Keratinocyte (primary cell): ENCODE measurements around the gene IRF2BP1. TPM values are rescaled to one million over a fixed set of nuclear protein-coding genes. Genes with fewer than 3 reads are reported as not detected.

Source experiments
- DNase-seq: peaks from one replicate; pipeline ENCODE4 v3.0.0-alpha.2; 2011; ENCODE audit warnings: low read depth, missing footprints, low spot score
- FAIRE-seq: peaks from 2 replicates; lab custom pipeline; 2011; peaks lifted over from hg19 to GRCh38; lab: Jason Lieb, UNC
- H2AFZ ChIP-seq: 2 replicates; pipeline ENCODE4 v1.6.0; 2012; ENCODE audit warnings: low read length, control low read depth, inconsistent platforms; ENCODE audit not compliant: control insufficient read depth
- H3K27ac ChIP-seq: 2 replicates; pipeline ENCODE4 v1.5.1; 2011; ENCODE audit warnings: low read length; ENCODE audit not compliant: control insufficient read depth, insufficient read depth
- H3K27me3 ChIP-seq: 3 replicates; pipeline ENCODE4 v1.6.0; 2011; ENCODE audit warnings: low read length; ENCODE audit not compliant: control insufficient read depth, insufficient read depth; ENCODE audit errors: extremely low read depth
- H3K36me3 ChIP-seq, 2 experiments: 2 replicates in 1 of 2; 3 replicates in 1 of 2; pipeline ENCODE4 v1.5.1; 2011; ENCODE audit warnings: low read length in 2 of 2, mild to moderate bottlenecking in 1 of 2; ENCODE audit not compliant: control insufficient read depth in 2 of 2, insufficient read depth in 2 of 2; ENCODE audit errors: extremely low read depth in 1 of 2
- H3K4me1 ChIP-seq: 3 replicates; pipeline ENCODE4 v1.5.1; 2011; ENCODE audit warnings: low read length; ENCODE audit not compliant: control insufficient read depth, insufficient read depth; ENCODE audit errors: extremely low read depth
- H3K4me2 ChIP-seq: 3 replicates; pipeline ENCODE4 v1.6.0; 2011; ENCODE audit warnings: low read depth, low read length; ENCODE audit not compliant: control insufficient read depth, insufficient read depth; ENCODE audit errors: extremely low read depth
- H3K4me3 ChIP-seq, 3 experiments: fragments of 200-600 bp in 1 of 3; sonication (generic) in 1 of 3; 2 replicates in 2 of 3; 3 replicates in 1 of 3; pipeline ENCODE4 v1.5.1; 2011 to 2016; ENCODE audit warnings: low read length in 3 of 3, mild to moderate bottlenecking in 3 of 3, control low read depth in 2 of 3, inconsistent platforms in 1 of 3, low read depth in 1 of 3, mixed read lengths in 1 of 3, mixed run types in 1 of 3, moderate library complexity in 1 of 3; ENCODE audit not compliant: control insufficient read depth in 2 of 3, insufficient read depth in 2 of 3; ENCODE audit errors: extremely low read depth in 1 of 3
- H3K79me2 ChIP-seq: 2 replicates; pipeline ENCODE4 v1.6.0; 2012; ENCODE audit warnings: low read length; ENCODE audit not compliant: control insufficient read depth, insufficient read depth
- H3K9ac ChIP-seq: 3 replicates; pipeline ENCODE4 v1.6.0; 2011; ENCODE audit warnings: low read length; ENCODE audit not compliant: control insufficient read depth, insufficient read depth; ENCODE audit errors: extremely low read depth
- H3K9me1 ChIP-seq: 3 replicates; pipeline ENCODE4 v1.6.0; 2011; ENCODE audit warnings: low read length; ENCODE audit not compliant: control insufficient read depth, insufficient read depth; ENCODE audit errors: extremely low read depth
- H3K9me3 ChIP-seq: 2 replicates; pipeline ENCODE4 v1.5.1; 2012; ENCODE audit warnings: low read depth, low read length; ENCODE audit not compliant: control insufficient read depth
- H4K20me1 ChIP-seq: 3 replicates; pipeline ENCODE4 v1.6.0; 2011; ENCODE audit warnings: low read length; ENCODE audit not compliant: control insufficient read depth, insufficient read depth; ENCODE audit errors: extremely low read depth
- EZH2 ChIP-seq: IDR thresholded peaks from one replicate; pipeline ENCODE4 v1.6.1; 2012; ENCODE audit warnings: inconsistent platforms, mild to moderate bottlenecking, low read length, moderate library complexity
- dilution Hi-C: fragments of 300-500 bp; cut with MboI; formaldehyde crosslinking; loops from one replicate; pipeline ENCODE4 v1.7.0; 2020; ENCODE audit warnings: low sequenced_read_pairs; ENCODE audit not compliant: extremely low pct_ligation_motif_present
- polyA plus RNA-seq, 5 experiments: library from polyadenylated mRNA; depleted of rRNA in 3 of 5; stranded (reverse) in 3 of 5; stranded (forward) in 1 of 5; unstranded in 1 of 5; fragments of >200 nt; gene quantifications; 1 replicate in 1 of 5; 2 replicates in 3 of 5; 3 replicates in 1 of 5; pipeline versions ENCODE4 v1.2.1 to v1.2.3, GENCODE V29; 2011 to 2012; ENCODE audit warnings: missing spikeins in 2 of 5, low read depth in 1 of 5, low replicate concordance in 1 of 5
- TF ChIP-seq, protein P1 (sequence below), 3 experiments: IDR thresholded peaks in 1 of 3; conservative IDR thresholded peaks in 1 of 3; optimal IDR thresholded peaks in 1 of 3; 2 replicates in 2 of 3; 3 replicates in 1 of 3; pipeline versions ENCODE3 to v1.5.1; 2011; ENCODE audit warnings: low read length in 3 of 3, mild to moderate bottlenecking in 3 of 3, moderate library complexity in 2 of 3, control low read depth in 1 of 3, inconsistent platforms in 1 of 3; ENCODE audit not compliant: insufficient read depth in 2 of 3; ENCODE audit errors: extremely low read depth in 1 of 3

Gene IRF2BP1
- polyA plus RNA-seq, 1 donor (not counting 4 experiments of a cell fraction or from before 2014, with no cell fraction given), result 1.7 TPM

GRCh38 chr19:45895519-45895972, 9.6 kb upstream of the IRF2BP1 start:
- no peaks in the 10 kb centered on the region for H3K9me1 ChIP-seq
- H4K20me1 ChIP-seq, result no peaks in the 10 kb centered on the region
- no peaks in the 10 kb centered on the region for H3K27me3 ChIP-seq
- no peak overlapping the region for H3K4me3 ChIP-seq
- DNase-seq, result no peak
- H2AFZ ChIP-seq, result no peak overlapping the region
- peaks cover 7 to 10% of the 10 kb centered on the region in 2 experiments for H3K36me3 ChIP-seq
- no peak for FAIRE-seq
- no peak overlapping the region for H3K9ac ChIP-seq
- no peak overlapping the region for H3K27ac ChIP-seq
- no peaks in the 10 kb centered on the region for H3K4me1 ChIP-seq
- dilution Hi-C loops, result no loop called here
- TF ChIP-seq, protein P1, sequence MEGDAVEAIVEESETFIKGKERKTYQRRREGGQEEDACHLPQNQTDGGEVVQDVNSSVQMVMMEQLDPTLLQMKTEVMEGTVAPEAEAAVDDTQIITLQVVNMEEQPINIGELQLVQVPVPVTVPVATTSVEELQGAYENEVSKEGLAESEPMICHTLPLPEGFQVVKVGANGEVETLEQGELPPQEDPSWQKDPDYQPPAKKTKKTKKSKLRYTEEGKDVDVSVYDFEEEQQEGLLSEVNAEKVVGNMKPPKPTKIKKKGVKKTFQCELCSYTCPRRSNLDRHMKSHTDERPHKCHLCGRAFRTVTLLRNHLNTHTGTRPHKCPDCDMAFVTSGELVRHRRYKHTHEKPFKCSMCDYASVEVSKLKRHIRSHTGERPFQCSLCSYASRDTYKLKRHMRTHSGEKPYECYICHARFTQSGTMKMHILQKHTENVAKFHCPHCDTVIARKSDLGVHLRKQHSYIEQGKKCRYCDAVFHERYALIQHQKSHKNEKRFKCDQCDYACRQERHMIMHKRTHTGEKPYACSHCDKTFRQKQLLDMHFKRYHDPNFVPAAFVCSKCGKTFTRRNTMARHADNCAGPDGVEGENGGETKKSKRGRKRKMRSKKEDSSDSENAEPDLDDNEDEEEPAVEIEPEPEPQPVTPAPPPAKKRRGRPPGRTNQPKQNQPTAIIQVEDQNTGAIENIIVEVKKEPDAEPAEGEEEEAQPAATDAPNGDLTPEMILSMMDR (optimal IDR thresholded peaks at IDR 0.05 in 1 of 3, IDR thresholded peaks at IDR 0.05 in 1 of 3, conservative IDR thresholded peaks at IDR 0.05 in 1 of 3; ENCODE audit: extremely low read depth in 1 of 3, insufficient read depth in 2 of 3, low read length in 3 of 3), result no peak
- TF ChIP-seq EZH2, result no peak
- H3K9me3 ChIP-seq, result no peaks in the 10 kb centered on the region
- no peak overlapping the region for H3K4me2 ChIP-seq
- H3K79me2 ChIP-seq, result peaks cover 2% of the 10 kb centered on the region

DNA sequence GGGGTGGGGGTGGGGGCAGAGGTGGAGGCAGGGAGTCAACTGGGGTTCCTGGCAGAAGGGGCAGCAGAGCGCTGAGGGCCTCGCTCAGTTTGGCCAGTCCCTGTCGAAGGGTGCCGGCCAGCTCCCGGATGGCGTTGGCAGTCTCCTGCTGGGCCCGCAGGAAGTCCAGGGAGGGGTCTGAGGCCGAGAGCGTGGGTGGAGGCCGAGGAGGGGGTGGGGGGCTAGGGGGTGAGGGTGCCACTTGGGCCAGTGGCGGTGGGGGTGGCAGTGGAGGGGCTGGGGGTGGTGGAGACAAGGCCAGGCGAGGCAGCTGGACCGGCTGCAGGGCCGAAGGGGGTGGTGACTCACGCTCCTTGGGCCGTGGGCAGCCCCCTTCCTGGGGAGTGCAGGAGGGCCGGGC, 4.9 kb upstream of the IRF2BP1 start:
- H3K36me3 ChIP-seq, result peaks cover 0 to 7% of the 10 kb centered on the region in 2 experiments
- FAIRE-seq (no peak), DNase-seq (no peak)
- H3K4me2 ChIP-seq, result no peak overlapping the region
- H3K79me2 ChIP-seq, result no peaks in the 10 kb centered on the region
- H3K9me3 ChIP-seq, result no peaks in the 10 kb centered on the region
- no peak overlapping the region for H3K9ac ChIP-seq
- no peaks in the 10 kb centered on the region for H3K9me1 ChIP-seq
- no peak overlapping the region for H3K4me3 ChIP-seq
- no peaks in the 10 kb centered on the region for H4K20me1 ChIP-seq
- H3K27ac ChIP-seq, result no peak overlapping the region
- peaks cover 3% of the 10 kb centered on the region for H3K4me1 ChIP-seq
- no peak overlapping the region for H2AFZ ChIP-seq
- TF ChIP-seq, protein P1 (optimal IDR thresholded peaks at IDR 0.05 in 1 of 3, IDR thresholded peaks at IDR 0.05 in 1 of 3, conservative IDR thresholded peaks at IDR 0.05 in 1 of 3; ENCODE audit: extremely low read depth in 1 of 3, insufficient read depth in 2 of 3, low read length in 3 of 3), result no peak
- no peak for TF ChIP-seq EZH2
- no peaks in the 10 kb centered on the region for H3K27me3 ChIP-seq
- dilution Hi-C loops, result no loop called here
